Kidney (tissue), 14 donors: Measurements from ENCODE around the gene ADAMTS19. TPM values are rescaled to one million over a fixed set of nuclear protein-coding genes. Genes with fewer than 3 reads are reported as not detected.
A peak's percentile ranks its signal among the peaks of the same experiment; 100 is the strongest.
"Not testable (repeated sequence)": the region's sequence is repeated elsewhere in the genome, so short reads cannot be mapped to it uniquely, and the experiment has no call there.

Source experiments
- DNase-seq, 5 donors: peaks; one replicate each; pipeline ENCODE4 v3.0.0-alpha.2; 2013 to 2020
- FAIRE-seq: peaks from 2 replicates; lab custom pipeline; 2012; peaks lifted over from hg19 to GRCh38; lab: Jason Lieb, UNC
- H3K27ac ChIP-seq, 2 donors: one replicate each; pipeline ENCODE4 v1.7.0; 2013; ENCODE audit warnings: low read depth in 2 of 2, low read length in 2 of 2, inconsistent platforms in 1 of 2
- H3K27me3 ChIP-seq: one replicate; pipeline ENCODE4 v1.7.1; 2013; ENCODE audit warnings: low read length, inconsistent platforms; ENCODE audit not compliant: control insufficient read depth, insufficient read depth
- H3K36me3 ChIP-seq, 3 donors: one replicate each; pipeline versions ENCODE4 v1.7.0 to v1.7.1; 2013; ENCODE audit warnings: low read length in 3 of 3, control low read depth in 1 of 3, inconsistent platforms in 1 of 3; ENCODE audit not compliant: insufficient read depth in 3 of 3, control insufficient read depth in 2 of 3
- H3K4me1 ChIP-seq, 3 donors: one replicate each; pipeline versions ENCODE4 v1.7.0 to v1.7.1; 2013; ENCODE audit warnings: low read length in 3 of 3, inconsistent platforms in 1 of 3, low read depth in 1 of 3; ENCODE audit not compliant: control insufficient read depth in 2 of 3, insufficient read depth in 2 of 3
- H3K4me3 ChIP-seq, 3 donors: one replicate each; pipeline versions ENCODE4 v1.7.0 to v1.8.1; 2013; ENCODE audit warnings: low read length in 3 of 3, control low read depth in 1 of 3, inconsistent platforms in 1 of 3
- H3K9ac ChIP-seq, 3 donors: one replicate each; pipeline versions ENCODE4 v1.7.0 to v1.7.1; 2013; ENCODE audit warnings: low read length in 3 of 3, control low read depth in 1 of 3, inconsistent platforms in 1 of 3
- H3K9me3 ChIP-seq, 3 donors: one replicate each; pipeline versions ENCODE4 v1.7.0 to v1.7.1; 2013; ENCODE audit warnings: low read length in 3 of 3, control low read depth in 1 of 3, inconsistent platforms in 1 of 3; ENCODE audit not compliant: control insufficient read depth in 2 of 3, insufficient read depth in 1 of 3
- CTCF ChIP-seq: IDR thresholded peaks from 3 replicates; pipeline ENCODE4 v1.5.1; 2012; ENCODE audit warnings: mild to moderate bottlenecking, moderate library complexity, borderline replicate concordance; ENCODE audit not compliant: insufficient read depth; ENCODE audit errors: extremely low read depth
- intact Hi-C: fragments of 100-400 bp; cut with DNase I; formaldehyde crosslinking; loops from one replicate; pipeline ENCODE4 v1.11.1; 2022
- polyA plus RNA-seq: library from polyadenylated mRNA; stranded (reverse); fragments of 350-450 nt; fragmentation: Illumina TruSeq; extraction: RNeasy Lipid Tissue Mini Kit (QIAGEN cat#74804); gene quantifications from one replicate; pipeline ENCODE4 v1.2.3, GENCODE V29; 2014; ENCODE audit warnings: low read depth, low replicate concordance; ENCODE audit not compliant: insufficient read depth
- total RNA-seq: library from RNA; stranded (reverse); fragmentation: NEBNext Ultra II Directional; extraction: Animal tissue kit (Norgen Biotek cat#: 25700); gene quantifications from one replicate; pipeline ENCODE4 v1.2.1, GENCODE V29; 2021
- donor health status: control.
- donor health status: control.
- donor health status: control.
- donor health status: control.
- donor health status: control.
- donor health status: DM: yes; HTN: yes; CAD: no.
- donor health status: Normal renal cell carcinoma (clear cell type).

Gene ADAMTS19
- total and polyA plus RNA-seq, 2 donors from 2014 or later, result 0.73 TPM; not detected in 1

DNA sequence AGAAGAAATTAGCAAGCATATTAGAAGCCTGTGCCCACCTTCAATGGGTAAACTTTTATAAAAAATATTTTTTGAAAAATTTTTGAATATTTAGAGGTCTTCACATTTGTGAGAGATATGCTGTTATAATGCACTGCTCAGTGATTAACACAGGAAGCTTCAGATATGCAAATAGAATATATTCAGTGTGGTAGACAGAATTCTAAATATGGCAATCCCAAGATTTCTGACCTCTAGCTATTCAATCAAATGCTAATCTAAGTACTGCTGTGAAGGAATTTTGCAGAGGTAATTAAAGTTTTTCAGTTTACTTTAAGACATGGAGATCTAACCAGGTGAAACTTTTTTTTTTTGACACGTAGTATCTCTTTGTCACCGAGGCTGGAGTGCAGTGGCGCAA, 103.5 kb downstream of the ADAMTS19 start:
- no peak overlapping the region for H3K9ac ChIP-seq
- no peak for DNase-seq
- no peaks in the 10 kb centered on the region for H3K27me3 ChIP-seq
- no peak for FAIRE-seq
- H3K36me3 ChIP-seq, result no peaks in the 10 kb centered on the region
- no peak for TF ChIP-seq CTCF
- H3K27ac ChIP-seq, result no peak overlapping the region
- no peaks in the 10 kb centered on the region for H3K9me3 ChIP-seq
- H3K4me3 ChIP-seq, result no peak overlapping the region
- intact Hi-C loops, result no loop called here
- no peaks in the 10 kb centered on the region for H3K4me1 ChIP-seq

DNA sequence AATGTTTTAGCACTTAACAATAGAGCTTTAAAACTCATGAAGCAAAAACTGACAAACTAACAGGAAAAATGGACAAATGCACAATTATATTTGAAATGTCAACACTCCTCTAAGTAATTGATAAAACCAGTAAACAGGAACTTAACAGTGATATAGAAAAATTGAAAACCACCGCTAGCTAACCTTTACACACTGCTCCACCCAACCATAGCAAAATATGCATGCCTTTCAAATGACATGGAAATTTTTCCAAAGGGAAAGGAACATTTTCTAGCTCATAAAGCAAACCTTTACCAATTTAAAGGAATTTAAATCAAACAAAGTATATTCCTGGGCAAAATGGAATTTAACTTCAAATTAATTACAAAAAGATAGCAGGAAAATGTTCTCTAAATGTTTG, 109.2 kb downstream of the ADAMTS19 start:
- Histone ChIP-seq H3K36me3 (no peaks in the 10 kb centered on the region), H3K9me3 (no peaks in the 10 kb centered on the region), H3K9ac (no peak overlapping the region), H3K27me3 (no peaks in the 10 kb centered on the region), H3K4me3 (no peak overlapping the region), H3K27ac (no peak overlapping the region), H3K4me1 (no peaks in the 10 kb centered on the region)
- DNase-seq, result peak in 2 of 5 donors; percentile 8 to 15
- intact Hi-C loops, result no loop called here
- no peak for FAIRE-seq
- no peak for TF ChIP-seq CTCF

DNA sequence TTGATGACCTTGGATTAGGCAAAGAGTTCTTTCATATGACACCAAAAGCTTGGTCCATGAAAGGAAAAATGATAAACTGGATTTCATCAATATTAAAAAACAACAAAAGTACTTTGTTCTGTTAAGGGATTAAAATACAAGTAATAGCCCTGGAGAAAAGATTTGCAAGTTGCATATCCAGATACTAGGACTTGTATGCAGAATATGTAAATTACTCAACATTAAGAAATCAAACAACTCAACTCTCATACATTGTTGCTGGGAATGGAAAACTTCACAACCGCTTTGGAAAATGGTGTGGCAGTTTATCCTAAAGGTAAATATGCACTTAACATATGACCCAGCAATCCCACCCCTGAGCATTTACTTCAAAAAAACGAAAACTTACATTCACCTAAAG, 112.0 kb downstream of the ADAMTS19 start:
- intact Hi-C loops, result no loop called here
- no peaks in the 10 kb centered on the region for H3K9me3 ChIP-seq
- TF ChIP-seq CTCF, result no peak
- no peak for DNase-seq
- no peak overlapping the region for H3K27ac ChIP-seq
- H3K36me3 ChIP-seq, result no peaks in the 10 kb centered on the region
- H3K9ac ChIP-seq, result no peak overlapping the region
- FAIRE-seq, result no peak
- no peak overlapping the region for H3K4me3 ChIP-seq
- no peaks in the 10 kb centered on the region for H3K4me1 ChIP-seq
- H3K27me3 ChIP-seq, result no peaks in the 10 kb centered on the region

GRCh38 chr5:129584496-129584895, 124.4 kb downstream of the ADAMTS19 start:
- FAIRE-seq, H3K4me3 ChIP-seq, H3K9me3 ChIP-seq, H3K9ac ChIP-seq, H3K27me3 ChIP-seq, DNase-seq, H3K4me1 ChIP-seq, H3K36me3 ChIP-seq, intact Hi-C loops, H3K27ac ChIP-seq: not testable (repeated sequence)
